Measurements from ENCODE around the gene TAOK3.
A peak's percentile ranks its signal among the peaks of the same experiment; 100 is the strongest.
"Not testable (repeated sequence)": the region's sequence is repeated elsewhere in the genome, so short reads cannot be mapped to it uniquely, and the experiment has no call there.

Gene TAOK3

DNA sequence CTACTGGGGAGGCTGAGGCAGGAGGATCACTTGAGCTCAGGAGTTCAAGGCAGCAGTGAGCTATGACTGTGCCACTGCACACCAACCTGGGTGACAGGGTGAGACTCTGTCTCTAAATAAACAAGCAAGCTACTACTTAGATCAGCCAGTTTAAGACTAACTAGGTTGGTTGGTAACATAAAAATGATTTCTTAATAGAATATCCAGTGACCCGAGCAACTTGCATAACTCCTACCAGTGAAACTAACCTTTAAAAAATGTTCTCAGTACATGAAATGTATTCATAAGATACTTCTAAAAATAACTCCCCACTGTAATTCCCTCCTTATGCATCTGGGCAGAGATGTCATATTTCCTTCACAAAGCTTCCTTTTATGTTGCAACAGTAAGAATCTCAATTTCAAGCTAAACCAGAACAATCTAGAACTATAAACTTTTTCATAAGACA lies 15.9 kb downstream of the TAOK3 start:
- Histone ChIP-seq H3K27me3 (ENCODE audit: insufficient read depth, low read length, poor library complexity, severe bottlenecking) (no peaks in the 10 kb centered on the region), H3K79me2 (ENCODE audit: insufficient read depth, low read length) (peaks cover 97% of the 10 kb centered on the region)

DNA sequence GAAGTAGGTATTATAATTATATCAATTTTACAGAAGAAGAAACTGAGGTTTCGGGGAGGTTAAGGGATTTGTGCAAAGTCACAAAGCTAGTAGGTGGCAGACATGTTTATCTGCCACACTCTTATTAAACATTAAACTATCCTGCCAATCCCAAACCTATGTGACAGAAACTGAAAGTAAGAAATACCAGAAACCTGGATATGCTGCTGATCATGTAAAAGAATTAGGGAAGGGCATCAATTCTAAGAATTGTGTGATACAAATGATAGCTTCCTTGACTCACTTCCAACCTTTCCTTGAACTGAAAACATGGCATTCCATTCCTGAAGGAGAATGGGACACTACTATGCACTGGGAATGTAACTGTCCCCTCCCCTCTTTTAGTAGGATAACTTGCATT lies 16.9 kb downstream of the TAOK3 start:
- H3K79me2 ChIP-seq (ENCODE audit: insufficient read depth, low read length), result peaks cover 97% of the 10 kb centered on the region
- no peaks in the 10 kb centered on the region; the same call in 1 of the 2 replicates for H3K9me3 ChIP-seq (ENCODE audit: insufficient read depth, low read depth, low read length)
- H3F3A ChIP-seq (ENCODE audit: low read depth), result 0 out of 2 replicates have a peak, but pooled peaks cover 2% of the 10 kb centered on the region
- TF ChIP-seq, protein P1, sequence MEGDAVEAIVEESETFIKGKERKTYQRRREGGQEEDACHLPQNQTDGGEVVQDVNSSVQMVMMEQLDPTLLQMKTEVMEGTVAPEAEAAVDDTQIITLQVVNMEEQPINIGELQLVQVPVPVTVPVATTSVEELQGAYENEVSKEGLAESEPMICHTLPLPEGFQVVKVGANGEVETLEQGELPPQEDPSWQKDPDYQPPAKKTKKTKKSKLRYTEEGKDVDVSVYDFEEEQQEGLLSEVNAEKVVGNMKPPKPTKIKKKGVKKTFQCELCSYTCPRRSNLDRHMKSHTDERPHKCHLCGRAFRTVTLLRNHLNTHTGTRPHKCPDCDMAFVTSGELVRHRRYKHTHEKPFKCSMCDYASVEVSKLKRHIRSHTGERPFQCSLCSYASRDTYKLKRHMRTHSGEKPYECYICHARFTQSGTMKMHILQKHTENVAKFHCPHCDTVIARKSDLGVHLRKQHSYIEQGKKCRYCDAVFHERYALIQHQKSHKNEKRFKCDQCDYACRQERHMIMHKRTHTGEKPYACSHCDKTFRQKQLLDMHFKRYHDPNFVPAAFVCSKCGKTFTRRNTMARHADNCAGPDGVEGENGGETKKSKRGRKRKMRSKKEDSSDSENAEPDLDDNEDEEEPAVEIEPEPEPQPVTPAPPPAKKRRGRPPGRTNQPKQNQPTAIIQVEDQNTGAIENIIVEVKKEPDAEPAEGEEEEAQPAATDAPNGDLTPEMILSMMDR (conservative IDR thresholded peaks at IDR 0.05; ENCODE audit: low read length), result no peak
- TF ChIP-seq EZH2phosphoT487 (IDR thresholded peaks at IDR 0.05; ENCODE audit: borderline replicate concordance), result no peak
- no peaks in the 10 kb centered on the region for H3K27me3 ChIP-seq (ENCODE audit: insufficient read depth, low read length, poor library complexity, severe bottlenecking)
- H3K9me2 ChIP-seq (replicated peaks; ENCODE audit: low read depth, low read length), result no peaks in the 10 kb centered on the region
- H3K4me2 ChIP-seq (ENCODE audit: low read depth, low read length, poor library complexity, severe bottlenecking), result peak overlapping the region; percentile 93
- peak overlapping the region; percentile 83 for H3K9ac ChIP-seq (ENCODE audit: low read depth, low read length, poor library complexity, severe bottlenecking)
- H4K20me1 ChIP-seq (ENCODE audit: insufficient read depth, low read length, poor library complexity, severe bottlenecking), result peaks cover 45% of the 10 kb centered on the region
- H3K4me3 ChIP-seq (ENCODE audit: low read length, poor library complexity, severe bottlenecking), result peak overlapping the region; percentile 83
- no peak overlapping the region for H2AFZ ChIP-seq (ENCODE audit: low read length)
- H3K36me3 ChIP-seq (ENCODE audit: insufficient read depth, low read length), result no peaks in the 10 kb centered on the region
- H3K4me1 ChIP-seq (ENCODE audit: insufficient read depth, low read length, poor library complexity, severe bottlenecking), result peaks cover 56% of the 10 kb centered on the region

More for the DNA sequence above, 15.9 kb downstream of the TAOK3 start:
- H3K36me3 ChIP-seq (ENCODE audit: insufficient read depth, low read length), result no peaks in the 10 kb centered on the region
- peaks cover 54% of the 10 kb centered on the region for H3K4me1 ChIP-seq (ENCODE audit: insufficient read depth, low read length, poor library complexity, severe bottlenecking)
- no peaks in the 10 kb centered on the region for H3K9me2 ChIP-seq (replicated peaks; ENCODE audit: low read depth, low read length)
- peak overlapping the region; percentile 83 for H3K9ac ChIP-seq (ENCODE audit: low read depth, low read length, poor library complexity, severe bottlenecking)
- H4K20me1 ChIP-seq (ENCODE audit: insufficient read depth, low read length, poor library complexity, severe bottlenecking), result peaks cover 41% of the 10 kb centered on the region
- 0 out of 2 replicates have a peak, but pooled peaks cover 2% of the 10 kb centered on the region for H3F3A ChIP-seq (ENCODE audit: low read depth)
- no peak for TF ChIP-seq EZH2phosphoT487 (IDR thresholded peaks at IDR 0.05; ENCODE audit: borderline replicate concordance)
- TF ChIP-seq, protein P1 (conservative IDR thresholded peaks at IDR 0.05; ENCODE audit: low read length), result no peak
- H3K9me3 ChIP-seq (ENCODE audit: insufficient read depth, low read depth, low read length), result no peaks in the 10 kb centered on the region; the same call in 1 of the 2 replicates
- H3K4me3 ChIP-seq (ENCODE audit: low read length, poor library complexity, severe bottlenecking), result peak overlapping the region; percentile 83
- no peak overlapping the region for H2AFZ ChIP-seq (ENCODE audit: low read length)
- peak overlapping the region; percentile 93 for H3K4me2 ChIP-seq (ENCODE audit: low read depth, low read length, poor library complexity, severe bottlenecking)

- Histone ChIP-seq H3F3A (ENCODE audit: low read depth) (0 out of 2 replicates have a peak, but pooled peaks cover 2% of the 10 kb centered on the region), H3K27me3 (ENCODE audit: insufficient read depth, low read length, poor library complexity, severe bottlenecking) (no peaks in the 10 kb centered on the region), H3K9me3 (ENCODE audit: insufficient read depth, low read depth, low read length) (no peaks in the 10 kb centered on the region; the same call in 1 of the 2 replicates), H3K4me1 (ENCODE audit: insufficient read depth, low read length, poor library complexity, severe bottlenecking) (peaks cover 61% of the 10 kb centered on the region), H3K9me2 (replicated peaks; ENCODE audit: low read depth, low read length) (no peaks in the 10 kb centered on the region), H4K20me1 (ENCODE audit: insufficient read depth, low read length, poor library complexity, severe bottlenecking) (peaks cover 51% of the 10 kb centered on the region), H3K36me3 (ENCODE audit: insufficient read depth, low read length) (no peaks in the 10 kb centered on the region), H3K79me2 (ENCODE audit: insufficient read depth, low read length) (peaks cover 98% of the 10 kb centered on the region), H3K4me2 (ENCODE audit: low read depth, low read length, poor library complexity, severe bottlenecking) (peak overlapping the region; percentile 93), H3K4me3 (ENCODE audit: low read length, poor library complexity, severe bottlenecking) (peak overlapping the region; percentile 83), H3K9ac (ENCODE audit: low read depth, low read length, poor library complexity, severe bottlenecking) (no peak overlapping the region), H2AFZ (ENCODE audit: low read length) (no peak overlapping the region)
- no peak for TF ChIP-seq EZH2phosphoT487 (IDR thresholded peaks at IDR 0.05; ENCODE audit: borderline replicate concordance)
- TF ChIP-seq, protein P1 (conservative IDR thresholded peaks at IDR 0.05; ENCODE audit: low read length), result no peak
Observed at GRCh38 chr12:118354903-118355302, 17.8 kb downstream of the TAOK3 start.

- Histone ChIP-seq H3K4me2 (ENCODE audit: low read depth, low read length, poor library complexity, severe bottlenecking) (peak overlapping the region; percentile 48), H3K4me1 (ENCODE audit: insufficient read depth, low read length, poor library complexity, severe bottlenecking) (peaks cover 59% of the 10 kb centered on the region), H3K79me2 (ENCODE audit: insufficient read depth, low read length) (peaks cover 98% of the 10 kb centered on the region), H4K20me1 (ENCODE audit: insufficient read depth, low read length, poor library complexity, severe bottlenecking) (peaks cover 53% of the 10 kb centered on the region)
- H3F3A ChIP-seq (ENCODE audit: low read depth); H3K9ac ChIP-seq (ENCODE audit: low read depth, low read length, poor library complexity, severe bottlenecking); H3K4me3 ChIP-seq (ENCODE audit: low read length, poor library complexity, severe bottlenecking); H3K9me3 ChIP-seq (ENCODE audit: insufficient read depth, low read depth, low read length); H3K9me2 ChIP-seq (replicated peaks; ENCODE audit: low read depth, low read length); H3K27me3 ChIP-seq (ENCODE audit: insufficient read depth, low read length, poor library complexity, severe bottlenecking); H2AFZ ChIP-seq (ENCODE audit: low read length); H3K36me3 ChIP-seq (ENCODE audit: insufficient read depth, low read length): not testable (repeated sequence)
Observed at GRCh38 chr12:118354503-118354902, 18.2 kb downstream of the TAOK3 start.

All from Loucy (cell line).